A673 (cell line): Measurements from ENCODE around the gene MFN2.

ENCODE experiments used
- CTCF ChIP-seq: fragments of 300-800, 200-600 bp; sonication (generic); conservative IDR thresholded peaks from 2 replicates; pipeline ENCODE4 v1.5.1; 2017; ENCODE audit warnings: low read depth, mild to moderate bottlenecking, antibody characterized with exemption, low read length, moderate library complexity, mixed read lengths
- EZH2 ChIP-seq: fragments of 200-600 bp; sonication (generic); IDR thresholded peaks from 2 replicates; pipeline ENCODE4 v1.6.1; 2017; ENCODE audit warnings: borderline replicate concordance, low read depth, mild to moderate bottlenecking, mixed read lengths, antibody characterized with exemption, low read length; ENCODE audit not compliant: poor library complexity, severe bottlenecking

- no peak for TF ChIP-seq EZH2
- TF ChIP-seq CTCF, result no peak
These were observed 79.0 kb downstream of the MFN2 start for GRCh38 chr1:12059226-12059625.
